Body of pancreas (tissue), 4 donors: Measurements from ENCODE around the gene RSRC1.

Experiments
- CTCF ChIP-seq, 7 experiments: fragments of 450-650 bp in 4 of 7; fragments of 200-600 bp in 3 of 7; sonication (generic) in 3 of 7; IDR thresholded peaks; one replicate each; pipeline ENCODE4 v1.5.1; 2016 to 2019; ENCODE audit warnings: antibody characterized with exemption in 7 of 7
- POLR2A ChIP-seq, 3 donors: fragments of 450-650 bp; IDR thresholded peaks; one replicate each; pipeline ENCODE4 v1.6.1; 2016; ENCODE audit warnings: antibody characterized with exemption in 3 of 3, mild to moderate bottlenecking in 2 of 3

- TF ChIP-seq CTCF (IDR thresholded peaks at IDR 0.05) (no peak), POLR2A (IDR thresholded peaks at IDR 0.05) (no peak)
These were observed 229.7 kb downstream of the RSRC1 start for GRCh38 chr3:158339638-158340037.
